T-helper 2 cell treated with Interferon-gamma antibody and Interleukin-4, amounts not matched to agents 100 ng/mL and 5 ng/mL, for 36 hours (primary cell): ENCODE results near the gene CPT2. TPM values are rescaled to one million over a fixed set of nuclear protein-coding genes. Genes with fewer than 3 reads are reported as not detected.

Source experiments
- intact Hi-C: fragments of 100-400 bp; cut with micrococcal nuclease; formaldehyde crosslinking; loops from one replicate; pipeline ENCODE4 v1.15.1; 2023
- total RNA-seq: library from RNA; stranded (reverse); gene quantifications from 2 replicates; pipeline ENCODE4 v1.2.3, GENCODE V29; 2022

The CPT2 gene
- total RNA-seq = 15.7 and 16.8 TPM in 2 replicates

- intact Hi-C loops = loop anchor here (1.0 kb wide), 3 partner anchors 24 to 130 kb away; partner anchors contain the start of genes CZIB and MAGOH
Measured at GRCh38 chr1:53196485-53197290, at the start of gene CPT2. CPT2 (plus strand) TSS chr1:53196824; CDS start chr1:53196944, 120 bp downstream.

GRCh38 chr1:53147174-53147573 is 49.5 kb upstream of the CPT2 start:
- intact Hi-C loops = no loop called here

DNA sequence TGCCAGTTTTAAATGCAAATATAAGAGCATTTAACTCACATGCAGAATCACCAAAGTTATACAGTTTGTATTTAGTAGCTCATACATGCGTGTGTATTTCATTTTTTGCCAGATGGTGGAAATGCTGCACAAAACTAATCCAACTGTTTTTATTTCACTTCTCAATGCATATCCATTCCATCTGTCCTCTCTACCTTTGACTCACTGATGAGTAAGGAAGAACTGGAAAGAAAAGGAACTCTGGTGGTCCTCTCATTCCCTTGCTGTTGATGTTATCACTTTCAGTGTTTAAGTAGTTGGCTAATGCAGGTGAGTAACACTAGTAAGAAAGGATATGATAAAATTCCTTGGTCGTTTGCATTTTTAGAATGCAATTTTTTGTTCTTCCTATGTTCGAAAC is 48.5 kb upstream of the CPT2 start:
- intact Hi-C loops = no loop called here

DNA sequence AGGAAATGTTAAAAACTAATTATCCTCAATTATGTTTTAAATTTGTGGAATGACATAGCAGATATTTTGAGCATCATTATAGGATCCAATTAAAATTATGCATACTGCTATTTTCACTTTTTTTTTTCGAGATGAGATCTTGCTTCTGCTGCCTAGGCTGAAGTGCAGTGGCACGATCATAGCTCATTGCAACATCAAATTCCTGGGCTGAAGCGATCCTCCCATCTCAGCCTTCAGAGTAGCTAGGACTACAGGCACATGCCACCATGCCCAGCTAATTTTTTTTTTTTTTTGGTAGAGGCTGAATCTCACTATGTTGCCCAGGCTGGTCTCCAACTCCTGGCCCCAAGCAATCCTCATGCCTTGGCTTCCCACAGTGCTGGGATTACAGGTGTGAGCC is 42.9 kb upstream of the CPT2 start:
- intact Hi-C loops = no loop called here

- intact Hi-C loops = no loop called here
Measured at GRCh38 chr1:53154859-53155438, 41.7 kb upstream of the CPT2 start.

GRCh38 chr1:53155534-53155933 is 41.1 kb upstream of the CPT2 start:
- intact Hi-C loops = no loop called here

DNA sequence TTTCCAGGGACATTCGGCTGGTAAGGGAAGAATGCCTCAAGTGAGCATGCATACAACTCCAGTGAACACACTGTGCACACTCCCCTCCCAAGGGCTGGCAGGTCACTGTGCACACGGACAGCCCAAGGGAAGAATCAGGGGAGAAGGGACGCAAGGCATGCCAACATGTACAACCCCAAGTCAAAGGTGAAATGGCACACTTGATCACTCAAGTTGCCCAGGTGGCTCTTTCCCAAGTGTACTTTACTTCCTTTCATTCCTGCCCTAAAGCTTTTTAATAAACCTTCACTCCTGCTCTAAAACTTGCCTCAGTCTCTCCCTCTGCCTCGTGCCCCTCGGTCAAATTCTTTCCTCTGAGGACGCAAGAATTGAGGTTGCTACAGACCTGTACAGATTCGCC is 40.7 kb upstream of the CPT2 start:
- intact Hi-C loops = no loop called here

GRCh38 chr1:53156783-53157182 is 39.8 kb upstream of the CPT2 start:
- intact Hi-C loops = no loop called here

GRCh38 chr1:53158900-53159299 is 37.7 kb upstream of the CPT2 start:
- intact Hi-C loops = no loop called here

GRCh38 chr1:53160924-53161378 is 35.7 kb upstream of the CPT2 start:
- intact Hi-C loops = no loop called here

- intact Hi-C loops = no loop called here
Measured at GRCh38 chr1:53162621-53163020, 34.0 kb upstream of the CPT2 start.

- intact Hi-C loops = no loop called here
Measured at GRCh38 chr1:53163291-53163768, 33.3 kb upstream of the CPT2 start.

DNA sequence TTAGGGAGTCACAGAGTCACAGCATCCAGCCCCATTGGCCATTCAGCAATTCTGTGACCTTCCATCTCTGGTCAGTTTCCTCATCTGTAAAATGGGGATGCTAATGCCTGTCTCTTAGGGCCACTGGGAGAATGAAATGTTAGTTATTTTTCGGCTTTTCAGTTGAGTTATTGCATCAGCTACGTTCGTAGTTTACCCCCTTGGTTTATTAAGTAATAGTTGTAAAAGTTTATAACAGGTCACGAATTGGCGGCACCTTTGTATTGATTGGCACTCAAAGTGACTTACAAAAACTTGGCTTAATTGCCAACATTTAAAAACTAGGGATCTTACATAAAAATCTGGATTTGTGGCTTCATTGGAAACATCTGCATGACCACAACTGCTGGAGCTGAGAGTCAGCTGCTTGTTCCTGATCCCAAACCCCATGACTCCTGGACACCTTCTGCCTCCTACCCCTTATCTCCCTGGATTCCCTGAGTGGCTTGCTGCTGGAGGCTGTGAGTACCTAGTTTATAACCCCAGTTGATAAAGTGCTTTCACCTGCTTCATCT is 31.1 kb upstream of the CPT2 start:
- intact Hi-C loops = no loop called here

DNA sequence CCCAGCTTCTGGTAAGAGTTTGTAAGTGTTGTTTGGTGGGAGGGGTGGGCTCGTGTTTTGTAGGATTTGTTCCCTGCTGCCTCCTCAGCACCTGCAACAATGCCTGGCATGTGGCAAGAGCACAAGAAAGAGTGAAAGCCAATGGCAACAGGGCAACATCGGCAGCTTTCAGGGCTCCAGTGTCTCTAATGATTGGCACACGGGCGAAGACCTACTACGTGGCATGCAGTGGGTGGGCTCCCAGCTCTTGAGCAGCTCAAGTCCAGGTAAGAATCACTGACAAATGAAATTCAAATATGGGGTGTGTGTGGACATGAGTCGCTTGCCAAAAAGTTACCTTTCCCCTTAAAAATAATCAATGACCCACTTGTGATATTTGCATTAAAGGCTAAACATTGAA is 30.3 kb upstream of the CPT2 start:
- intact Hi-C loops = no loop called here

GRCh38 chr1:53166912-53167311 is 29.7 kb upstream of the CPT2 start:
- intact Hi-C loops = no loop called here

- intact Hi-C loops = no loop called here
Measured at GRCh38 chr1:53172426-53173128, 24.0 kb upstream of the CPT2 start.

DNA sequence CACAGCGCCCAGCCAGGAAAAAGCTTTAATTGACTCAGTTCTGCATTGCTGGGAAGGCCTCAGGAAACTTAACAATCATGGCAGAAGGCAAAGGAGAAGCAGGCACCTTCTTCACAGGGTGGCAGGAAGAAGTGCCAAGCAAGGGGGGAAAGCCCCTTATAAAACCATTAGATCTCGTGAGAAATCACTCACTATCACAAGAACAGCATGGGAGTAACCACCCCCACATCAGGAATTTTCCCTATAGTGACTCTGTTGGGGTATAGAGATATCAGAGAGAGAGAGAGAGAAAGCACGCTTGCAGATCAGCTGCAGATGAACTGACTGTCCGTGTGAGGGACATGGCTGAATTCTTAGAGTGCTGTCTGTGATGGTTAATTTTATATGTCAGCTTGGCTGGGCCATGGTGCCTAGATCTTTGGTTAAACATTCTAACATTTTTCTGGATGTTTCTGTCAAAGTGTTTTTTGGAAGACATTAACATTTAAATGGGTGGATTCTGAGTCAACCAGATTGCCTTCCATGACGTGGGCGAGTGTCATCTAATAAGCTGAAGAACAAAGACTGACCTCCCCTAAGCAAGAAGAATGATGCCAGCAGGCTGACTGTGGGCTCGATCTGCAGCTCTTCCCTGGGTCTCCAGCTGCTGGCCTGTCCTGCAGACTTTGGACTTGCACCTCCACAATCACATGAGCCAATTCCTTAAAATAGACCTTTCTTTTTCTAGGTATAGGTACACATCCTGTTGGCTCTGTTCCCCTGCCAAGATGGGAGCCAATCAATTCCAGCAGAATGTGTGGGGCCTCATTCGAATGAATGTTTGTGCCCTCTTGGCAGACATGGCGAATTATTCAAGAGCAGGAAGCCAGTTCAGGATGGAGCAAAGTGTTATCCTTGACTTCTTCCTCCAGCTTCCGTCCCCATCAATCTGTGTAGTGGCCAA is 21.4 kb upstream of the CPT2 start:
- intact Hi-C loops = no loop called here

- intact Hi-C loops = no loop called here
Measured at GRCh38 chr1:53176452-53177208, 20.0 kb upstream of the CPT2 start.

DNA sequence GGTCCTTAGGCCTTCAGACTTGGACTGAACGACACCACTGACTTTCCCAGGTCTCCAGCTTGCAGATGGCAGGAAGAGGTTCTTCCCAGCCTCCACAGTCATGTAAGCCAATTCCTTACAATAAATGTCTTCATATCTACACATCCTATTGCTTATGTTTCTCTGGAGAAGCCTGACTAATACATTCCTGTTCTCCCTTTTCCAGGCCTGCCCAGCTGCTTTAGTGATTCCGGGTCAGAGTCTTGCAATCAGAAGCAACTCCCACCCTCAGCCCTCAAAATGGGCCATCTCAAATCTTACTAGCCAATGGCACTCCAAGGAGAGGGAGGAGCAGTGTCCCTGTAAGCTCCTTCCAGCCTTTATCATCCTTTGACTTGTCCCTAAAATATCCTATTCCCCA is 16.4 kb upstream of the CPT2 start:
- intact Hi-C loops = loop anchor here (5.0 kb wide), 1 partner anchor 478 kb away; no protein-coding TSS in a partner anchor

DNA sequence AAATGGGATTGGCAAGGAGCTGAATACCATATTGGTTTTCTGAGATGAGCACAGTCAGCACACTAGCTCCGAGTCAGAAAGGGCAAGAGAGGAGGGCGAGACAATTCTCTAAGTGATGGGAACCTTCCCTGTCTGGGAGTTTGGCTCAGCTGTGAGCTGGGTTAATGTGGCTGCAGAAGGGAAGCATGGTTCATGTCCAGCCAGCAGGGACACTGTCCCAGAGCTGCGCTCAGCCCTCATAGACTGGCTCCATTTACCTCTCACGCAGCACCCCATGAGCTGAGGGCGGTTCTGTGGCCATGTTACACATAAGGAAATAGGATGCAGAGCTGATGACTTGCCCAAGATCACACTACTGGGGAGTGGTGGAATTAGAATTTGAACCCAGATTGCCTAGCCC is 15.7 kb upstream of the CPT2 start:
- intact Hi-C loops = loop anchor here (5.0 kb wide), 1 partner anchor 479 kb away; no protein-coding TSS in a partner anchor
